ENCODE results near the gene TTC39A. TPM values are rescaled to one million over a fixed set of nuclear protein-coding genes. Genes with fewer than 3 reads are reported as not detected.
A peak's percentile ranks its signal among the peaks of the same experiment; 100 is the strongest.

TTC39A gene
- polyA plus RNA-seq, 2 of the 4 experiments (the other 2 are of a cell fraction), result 1.4 to 6.2 TPM

- peak overlapping the region; percentile 98 to 99 for H3K27ac ChIP-seq
- peak overlapping the region; percentile 95 for H3K4me2 ChIP-seq
- no peak for ATAC-seq
- peaks cover 25% of the 10 kb centered on the region for H3K4me1 ChIP-seq
- 16% methylated on average over 9 of the region's 9 CpGs for whole genome bisulfite sequencing (ENCODE audit: missing lambda C conversion rate)
- ChIA-PET POLR2A (interaction anchor here (0.6 kb wide), 1 partner anchor 260 kb away, joined by 3 read pairs; no protein-coding TSS in a partner anchor), CTCF (interaction anchor here (1.3 kb wide), 1 partner anchor 59 kb away, joined by 3 read pairs; no protein-coding TSS in a partner anchor)
- FAIRE-seq, result no peak
- peak overlapping the region; percentile 100 for H3K4me3 ChIP-seq
- no peak for TF ChIP-seq RNF2 (IDR thresholded peaks at IDR 0.05; ENCODE audit: borderline replicate concordance, low read depth)
- no peak for TF ChIP-seq NPAS2 (CRISPR knock-in tag; IDR thresholded peaks at IDR 0.05; ENCODE audit: borderline replicate concordance)
- TF ChIP-seq HOXB5 (CRISPR knock-in tag; IDR thresholded peaks at IDR 0.05), result no peak
- H3K9me3 ChIP-seq, result no peaks in the 10 kb centered on the region
- no peak for DNase-seq (ENCODE audit: low read depth in 1 of 2, low spot score in 1 of 2)
Observed at GRCh38 chr1:51237351-51238033, 92.9 kb downstream of the TTC39A start.

Other genes with a start within 250 kb of the TTC39A start
- not detected in 2 replicates for gene C1orf185, start 228.3 kb downstream of the TTC39A start, polyA plus RNA-seq (2011; rRNA removed)
- gene C1orf185, start 228.3 kb downstream of the TTC39A start, polyA plus RNA-seq (2017; fragmentation: RNase III; extraction: RNeasy Plus Mini Kit Qiagen cat#74134 plus additional on column Dnase treatment), result not detected in 3 replicates
- gene RNF11, start 94.3 kb downstream of the TTC39A start, polyA plus RNA-seq (2011; rRNA removed), result 56.8 and 66.8 TPM in 2 replicates
- 25.8 to 30.3 TPM (median 28.5 TPM) in 3 replicates for gene RNF11, start 94.3 kb downstream of the TTC39A start, polyA plus RNA-seq (2017; fragmentation: RNase III; extraction: RNeasy Plus Mini Kit Qiagen cat#74134 plus additional on column Dnase treatment)
- gene EPS15, start 188.7 kb upstream of the TTC39A start, polyA plus RNA-seq (2011; rRNA removed), result 33.4 and 35.4 TPM in 2 replicates
- 10.0 to 10.9 TPM (median 10.9 TPM) in 3 replicates for gene EPS15, start 188.7 kb upstream of the TTC39A start, polyA plus RNA-seq (2017; fragmentation: RNase III; extraction: RNeasy Plus Mini Kit Qiagen cat#74134 plus additional on column Dnase treatment)